ENCODE data around the gene CNIH1. TPM values are rescaled to one million over a fixed set of nuclear protein-coding genes. Genes with fewer than 3 reads are reported as not detected.
"Not testable (repeated sequence)": the region's sequence is repeated elsewhere in the genome, so short reads cannot be mapped to it uniquely, and the experiment has no call there.

The CNIH1 gene
- total and polyA plus RNA-seq, 7 experiments from 2014 or later, result 50.5 to 99.3 (median 59.7) TPM

DNA sequence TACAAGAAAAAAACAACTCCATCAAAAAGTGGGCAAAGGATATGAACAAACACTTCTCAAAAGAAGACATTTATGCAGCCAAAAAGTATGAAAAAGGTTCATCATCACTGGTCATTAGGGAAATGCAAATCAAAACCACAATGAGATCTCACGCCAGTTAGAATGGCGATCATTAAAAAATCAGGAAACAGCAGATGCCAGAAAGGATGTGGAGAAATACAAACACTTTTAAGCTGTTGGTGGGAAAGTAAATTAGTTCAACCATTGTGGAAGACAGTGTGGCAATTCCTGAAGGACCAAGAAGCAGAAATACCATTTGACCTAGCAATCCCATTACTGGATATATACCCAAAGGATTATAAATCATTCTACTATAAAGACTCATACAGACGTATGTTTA is 60.6 kb downstream of the CNIH1 start:
- H3K27me3 ChIP-seq (ENCODE audit: control insufficient read depth in 2 of 2, insufficient read depth in 2 of 2, low read length in 2 of 2); H3K9me3 ChIP-seq (ENCODE audit: control insufficient read depth in 2 of 3, low read length in 3 of 3); H3K4me3 ChIP-seq (ENCODE audit: low read length); CTCF ChIA-PET; DNase-seq; H3K4me1 ChIP-seq (ENCODE audit: control insufficient read depth in 2 of 2, insufficient read depth in 2 of 2, low read length in 2 of 2); H3K9me3 Mint-ChIP-seq; POLR2A ChIA-PET; H3K36me3 Mint-ChIP-seq; H3K4me3 Mint-ChIP-seq; H3K27ac Mint-ChIP-seq; intact Hi-C loops (cut with micrococcal nuclease); ATAC-seq; H3K27ac ChIP-seq (ENCODE audit: low read depth, low read length); H3K4me1 Mint-ChIP-seq; H3K36me3 ChIP-seq (ENCODE audit: control insufficient read depth in 2 of 3, insufficient read depth in 3 of 3, low read length in 3 of 3): not testable (repeated sequence)
- H3K27me3 Mint-ChIP-seq, result peaks cover 0 to 35% (median 7%) of the 10 kb centered on the region in 5 donors

DNA sequence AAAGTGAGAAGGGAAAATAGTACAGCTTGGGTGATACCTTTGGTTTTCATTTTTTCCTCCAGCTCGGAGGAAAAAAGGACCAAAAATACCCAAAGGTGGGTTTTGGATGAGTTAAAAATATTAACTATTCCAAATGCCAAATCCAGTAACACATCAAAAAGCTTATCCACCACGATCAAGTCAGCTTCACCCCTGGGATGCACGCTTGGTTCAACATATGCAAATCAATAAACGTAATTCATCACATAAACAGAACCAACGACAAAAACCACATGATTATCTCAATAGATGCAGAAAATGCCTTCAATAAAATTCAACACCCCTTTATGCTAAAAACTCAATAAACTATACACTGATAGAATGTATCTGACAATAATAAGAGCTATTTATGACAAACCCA is 62.3 kb downstream of the CNIH1 start:
- CTCF ChIA-PET, result not testable (repeated sequence)
- peaks cover 0 to 26% (median 7%) of the 10 kb centered on the region in 5 donors for H3K27me3 Mint-ChIP-seq

DNA sequence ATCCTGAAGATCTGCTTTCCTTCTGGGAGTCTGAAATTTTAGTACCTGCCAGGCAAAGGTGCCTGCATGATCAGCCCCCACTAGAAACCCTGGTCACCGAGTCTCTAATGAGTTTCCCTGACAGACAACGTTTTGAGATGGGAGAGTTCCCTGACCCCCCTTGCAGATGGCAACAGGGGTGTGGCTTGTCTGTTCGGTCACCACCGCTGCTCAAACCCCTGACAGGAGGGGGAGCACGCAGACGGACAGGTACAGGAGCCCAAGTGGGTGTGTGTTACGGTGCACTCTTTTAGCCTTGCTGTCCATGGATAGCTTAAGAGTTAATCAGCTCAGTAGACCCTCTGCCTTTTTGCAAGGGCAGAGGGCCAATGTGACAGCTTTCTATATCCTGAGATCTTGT is 63.7 kb downstream of the CNIH1 start:
- no peak overlapping the region for H3K4me3 Mint-ChIP-seq
- H3K27ac Mint-ChIP-seq, result no peak overlapping the region
- no peaks in the 10 kb centered on the region for H3K4me1 ChIP-seq (ENCODE audit: control insufficient read depth in 2 of 2, insufficient read depth in 2 of 2, low read length in 2 of 2)
- no peak overlapping the region for H3K4me3 ChIP-seq (ENCODE audit: low read length)
- peaks cover 0 to 25% (median 6%) of the 10 kb centered on the region in 5 donors for H3K27me3 Mint-ChIP-seq
- H3K27ac ChIP-seq (ENCODE audit: low read depth, low read length), result no peak overlapping the region
- H3K36me3 ChIP-seq (ENCODE audit: control insufficient read depth in 2 of 3, insufficient read depth in 3 of 3, low read length in 3 of 3), result no peaks in the 10 kb centered on the region
- peaks cover 0 to 3% (median 0%) of the 10 kb centered on the region in 5 donors for H3K36me3 Mint-ChIP-seq
- H3K4me1 Mint-ChIP-seq, result peaks cover 0 to 2% (median 0%) of the 10 kb centered on the region in 7 donors
- no peaks in the 10 kb centered on the region for H3K9me3 ChIP-seq (ENCODE audit: control insufficient read depth in 2 of 3, low read length in 3 of 3)
- POLR2A ChIA-PET, result no interaction called here
- no peaks in the 10 kb centered on the region for H3K27me3 ChIP-seq (ENCODE audit: control insufficient read depth in 2 of 2, insufficient read depth in 2 of 2, low read length in 2 of 2)
- ATAC-seq (no peak), DNase-seq (no peak)
- CTCF ChIA-PET, result no interaction called here
- peaks cover 0 to 2% (median 0%) of the 10 kb centered on the region in 11 donors for H3K9me3 Mint-ChIP-seq
- intact Hi-C loops (cut with micrococcal nuclease), result no loop called here

More for the DNA sequence above, 62.3 kb downstream of the CNIH1 start:
- DNase-seq; H3K9me3 ChIP-seq (ENCODE audit: control insufficient read depth in 2 of 3, low read length in 3 of 3); H3K4me1 ChIP-seq (ENCODE audit: control insufficient read depth in 2 of 2, insufficient read depth in 2 of 2, low read length in 2 of 2); H3K27ac Mint-ChIP-seq; intact Hi-C loops (cut with micrococcal nuclease); H3K36me3 Mint-ChIP-seq; H3K27me3 ChIP-seq (ENCODE audit: control insufficient read depth in 2 of 2, insufficient read depth in 2 of 2, low read length in 2 of 2); POLR2A ChIA-PET; H3K4me3 ChIP-seq (ENCODE audit: low read length); H3K4me1 Mint-ChIP-seq; H3K36me3 ChIP-seq (ENCODE audit: control insufficient read depth in 2 of 3, insufficient read depth in 3 of 3, low read length in 3 of 3); H3K4me3 Mint-ChIP-seq; H3K27ac ChIP-seq (ENCODE audit: low read depth, low read length); H3K9me3 Mint-ChIP-seq; ATAC-seq: not testable (repeated sequence)

DNA sequence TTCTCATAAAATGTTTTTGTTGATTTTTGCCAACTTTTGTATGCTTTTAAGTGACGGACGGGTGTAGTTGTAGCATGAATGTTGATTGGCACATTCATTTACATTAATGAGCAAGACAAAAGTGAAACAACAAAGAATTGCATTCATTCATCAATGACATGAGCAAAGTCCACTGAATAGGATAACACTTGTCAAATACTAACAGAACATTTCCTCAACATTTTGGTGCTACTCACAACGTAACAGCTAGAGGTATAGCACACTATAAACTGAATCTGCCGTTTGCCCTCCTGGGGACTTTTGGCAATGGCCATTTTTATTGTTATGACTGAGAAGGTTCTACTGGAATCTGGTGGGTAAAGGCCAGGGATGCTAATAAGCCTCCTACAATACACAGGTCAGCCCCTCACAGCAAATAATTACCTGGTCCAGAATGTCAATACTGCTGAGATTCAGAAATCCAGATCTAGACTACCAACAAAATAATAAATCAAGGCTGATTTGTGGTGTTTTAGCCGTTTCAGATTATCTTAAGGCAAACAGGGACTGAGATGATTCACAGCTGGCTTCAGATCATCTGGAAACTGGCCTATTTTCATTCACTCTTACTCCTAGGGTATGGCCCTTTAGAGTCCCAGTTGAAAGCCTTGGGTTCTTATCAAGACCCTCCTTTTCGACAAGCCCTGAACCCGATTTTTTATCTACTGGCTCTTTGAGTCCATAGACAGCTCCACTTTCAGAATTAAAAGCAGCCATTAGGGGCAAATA is 66.9 kb downstream of the CNIH1 start:
- Histone ChIP-seq H3K4me3 (ENCODE audit: low read length) (no peak overlapping the region), H3K36me3 (ENCODE audit: control insufficient read depth in 2 of 3, insufficient read depth in 3 of 3, low read length in 3 of 3) (no peaks in the 10 kb centered on the region), H3K4me1 (ENCODE audit: control insufficient read depth in 2 of 2, insufficient read depth in 2 of 2, low read length in 2 of 2) (no peaks in the 10 kb centered on the region), H3K27me3 (ENCODE audit: control insufficient read depth in 2 of 2, insufficient read depth in 2 of 2, low read length in 2 of 2) (no peaks in the 10 kb centered on the region), H3K27ac (ENCODE audit: low read depth, low read length) (no peak overlapping the region), H3K9me3 (ENCODE audit: control insufficient read depth in 2 of 3, low read length in 3 of 3) (no peaks in the 10 kb centered on the region)
- ChIA-PET CTCF (interaction anchor here (0.6 kb wide), 1 partner anchor 26 kb away, joined by 4 read pairs; no protein-coding TSS in a partner anchor), POLR2A (no interaction called here)
- intact Hi-C loops (cut with micrococcal nuclease), result no loop called here
- Mint-ChIP-seq H3K9me3 (no peaks in the 10 kb centered on the region), H3K36me3 (no peaks in the 10 kb centered on the region), H3K4me1 (no peaks in the 10 kb centered on the region), H3K27me3 (peaks cover 0 to 11% (median 4%) of the 10 kb centered on the region in 5 donors), H3K4me3 (no peak overlapping the region), H3K27ac (no peak overlapping the region)
- DNase-seq (no peak), ATAC-seq (no peak)

Other genes starting within 250 kb of the CNIH1 start
- 10 to 100 TPM in 1 of 5 experiments, 1 to 10 TPM in 3, under 1 TPM in 1; 0.93 to 48.1 (median 3.0) TPM for gene CDKN3, start 44.4 kb downstream of the CNIH1 start, total RNA-seq
- 1 to 10 TPM; 2.6 to 4.9 TPM for gene CDKN3, start 44.4 kb downstream of the CNIH1 start, polyA plus RNA-seq
- 10 to 100 TPM; 28.9 to 39.9 (median 34.7) TPM for gene GMFB, start 47.6 kb upstream of the CNIH1 start, total RNA-seq
- gene GMFB, start 47.6 kb upstream of the CNIH1 start, polyA plus RNA-seq, result 10 to 100 TPM; 10.6 to 19.7 TPM
- gene CGRRF1, start 68.5 kb upstream of the CNIH1 start, total RNA-seq, result 10 to 100 TPM; 11.2 to 24.1 (median 17.3) TPM
- 10 to 100 TPM; 17.9 to 23.4 TPM for gene CGRRF1, start 68.5 kb upstream of the CNIH1 start, polyA plus RNA-seq
- gene SAMD4A, start 125.8 kb upstream of the CNIH1 start, total RNA-seq, result 1 to 10 TPM in 3 of 5 experiments, under 1 TPM in 2; 0.73 to 5.7 (median 1.7) TPM
- gene SAMD4A, start 125.8 kb upstream of the CNIH1 start, polyA plus RNA-seq, result not detected